GM21529 (cell line): Measurements from ENCODE around the gene TBKBP1.

Experiments
- ATAC-seq: cut with Tn5 transposase; IDR thresholded peaks from one replicate; pipeline ENCODE4 v1.9.1; 2021; ENCODE audit not compliant: unreplicated experiment

Gene TBKBP1

GRCh38 chr17:47697906-47698711 is 4.1 kb downstream of the TBKBP1 start:
- no peak for ATAC-seq

GRCh38 chr17:47698749-47699535 is 5.0 kb downstream of the TBKBP1 start:
- no peak for ATAC-seq

- ATAC-seq: no peak
These were observed 5.5 kb downstream of the TBKBP1 start for GRCh38 chr17:47699536-47699840.

GRCh38 chr17:47700471-47701449 is 6.8 kb downstream of the TBKBP1 start:
- no peak for ATAC-seq

GRCh38 chr17:47701608-47702007 is 7.6 kb downstream of the TBKBP1 start:
- no peak for ATAC-seq

- no peak for ATAC-seq
These were observed 8.5 kb downstream of the TBKBP1 start for GRCh38 chr17:47702391-47702995.

GRCh38 chr17:47703191-47703591 is 9.2 kb downstream of the TBKBP1 start:
- ATAC-seq: no peak

GRCh38 chr17:47703671-47704070 is 9.7 kb downstream of the TBKBP1 start:
- no peak for ATAC-seq

GRCh38 chr17:47704116-47704515 is 10.2 kb downstream of the TBKBP1 start:
- ATAC-seq: no peak

GRCh38 chr17:47704736-47705135 is 10.8 kb downstream of the TBKBP1 start:
- no peak for ATAC-seq

- ATAC-seq: no peak
These were observed 11.9 kb downstream of the TBKBP1 start for GRCh38 chr17:47705536-47706530.

GRCh38 chr17:47707056-47707804 is 13.3 kb downstream of the TBKBP1 start:
- no peak for ATAC-seq

- no peak for ATAC-seq
These were observed 13.9 kb downstream of the TBKBP1 start for GRCh38 chr17:47707884-47708283.

GRCh38 chr17:47708312-47708863 is 14.4 kb downstream of the TBKBP1 start:
- ATAC-seq: no peak

GRCh38 chr17:47708864-47709541 is 15.0 kb downstream of the TBKBP1 start:
- no peak for ATAC-seq

GRCh38 chr17:47709594-47709993 is 15.6 kb downstream of the TBKBP1 start:
- no peak for ATAC-seq

GRCh38 chr17:47711366-47712099 is 17.6 kb downstream of the TBKBP1 start:
- no peak for ATAC-seq
